Measurements from ENCODE around the gene COG5. TPM values are rescaled to one million over a fixed set of nuclear protein-coding genes. Genes with fewer than 3 reads are reported as not detected.

The COG5 gene
- total RNA-seq, 1 experiment from 2014 or later, result 23.6 TPM

GRCh38 chr7:107555893-107556292, 7.8 kb downstream of the COG5 start:
- peaks cover 14% of the 10 kb centered on the region for H3K4me1 Mint-ChIP-seq (ENCODE audit: low read depth, unreplicated experiment)
- no peaks in the 10 kb centered on the region for H3K27me3 Mint-ChIP-seq (ENCODE audit: unreplicated experiment)
- DNase-seq, result no peak
- no peaks in the 10 kb centered on the region for H3K9me3 Mint-ChIP-seq (ENCODE audit: low read depth, unreplicated experiment)
- no peaks in the 10 kb centered on the region for H3K36me3 Mint-ChIP-seq (ENCODE audit: insufficient read depth, unreplicated experiment)
- H3K27ac Mint-ChIP-seq (ENCODE audit: unreplicated experiment), result no peak overlapping the region
- CTCF ChIA-PET, result no interaction called here
- intact Hi-C loops (cut with micrococcal nuclease; ENCODE audit: unreplicated experiment), result no loop called here
- no TSS peak for BruUV-seq (replicated peaks)
- no peak overlapping the region for H3K4me3 Mint-ChIP-seq (ENCODE audit: low read depth, unreplicated experiment)
- no peak for TF ChIP-seq CTCF (IDR thresholded peaks at IDR 0.05; ENCODE audit: unreplicated experiment)

- Mint-ChIP-seq H3K4me3 (ENCODE audit: low read depth, unreplicated experiment) (no peak overlapping the region), H3K4me1 (ENCODE audit: low read depth, unreplicated experiment) (no peaks in the 10 kb centered on the region), H3K27ac (ENCODE audit: unreplicated experiment) (no peak overlapping the region), H3K27me3 (ENCODE audit: unreplicated experiment) (no peaks in the 10 kb centered on the region), H3K36me3 (ENCODE audit: insufficient read depth, unreplicated experiment) (no peaks in the 10 kb centered on the region), H3K9me3 (ENCODE audit: low read depth, unreplicated experiment) (no peaks in the 10 kb centered on the region)
- BruUV-seq (replicated peaks), result no TSS peak
- DNase-seq, result no peak
- CTCF ChIA-PET, result no interaction called here
- intact Hi-C loops (cut with micrococcal nuclease; ENCODE audit: unreplicated experiment), result no loop called here
- no peak for TF ChIP-seq CTCF (IDR thresholded peaks at IDR 0.05; ENCODE audit: unreplicated experiment)
Observed at GRCh38 chr7:107551936-107552335, 11.8 kb downstream of the COG5 start.

- no peak for DNase-seq
- H3K9me3 Mint-ChIP-seq (ENCODE audit: low read depth, unreplicated experiment), result peaks cover 3% of the 10 kb centered on the region
- H3K36me3 Mint-ChIP-seq (ENCODE audit: insufficient read depth, unreplicated experiment), result no peaks in the 10 kb centered on the region
- BruUV-seq (replicated peaks), result no TSS peak
- CTCF ChIA-PET, result no interaction called here
- H3K27ac Mint-ChIP-seq (ENCODE audit: unreplicated experiment), result no peak overlapping the region
- intact Hi-C loops (cut with micrococcal nuclease; ENCODE audit: unreplicated experiment), result no loop called here
- H3K4me1 Mint-ChIP-seq (ENCODE audit: low read depth, unreplicated experiment), result no peaks in the 10 kb centered on the region
- no peaks in the 10 kb centered on the region for H3K27me3 Mint-ChIP-seq (ENCODE audit: unreplicated experiment)
- TF ChIP-seq CTCF (IDR thresholded peaks at IDR 0.05; ENCODE audit: unreplicated experiment), result no peak
- no peak overlapping the region for H3K4me3 Mint-ChIP-seq (ENCODE audit: low read depth, unreplicated experiment)
Observed at GRCh38 chr7:107544848-107545591, 18.7 kb downstream of the COG5 start.

- Mint-ChIP-seq H3K27ac (ENCODE audit: unreplicated experiment) (no peak overlapping the region), H3K27me3 (ENCODE audit: unreplicated experiment) (no peaks in the 10 kb centered on the region), H3K36me3 (ENCODE audit: insufficient read depth, unreplicated experiment) (no peaks in the 10 kb centered on the region), H3K9me3 (ENCODE audit: low read depth, unreplicated experiment) (peaks cover 3% of the 10 kb centered on the region), H3K4me3 (ENCODE audit: low read depth, unreplicated experiment) (no peak overlapping the region), H3K4me1 (ENCODE audit: low read depth, unreplicated experiment) (no peaks in the 10 kb centered on the region)
- DNase-seq, result no peak
- no TSS peak for BruUV-seq (replicated peaks)
- no peak for TF ChIP-seq CTCF (IDR thresholded peaks at IDR 0.05; ENCODE audit: unreplicated experiment)
- CTCF ChIA-PET, result no interaction called here
- intact Hi-C loops (cut with micrococcal nuclease; ENCODE audit: unreplicated experiment), result no loop called here
Observed at GRCh38 chr7:107543338-107543993, 20.3 kb downstream of the COG5 start.

Data from Calu3 (cell line).